HL-60 (cell line): Measurements from ENCODE around the gene ICA1.

Source experiments
- DNase-seq, 2 experiments: peaks; one replicate each; pipeline ENCODE4 v3.0.0-alpha.2; 2010 to 2020; ENCODE audit warnings: low read depth in 1 of 2, low spot score in 1 of 2
- H3K27ac ChIP-seq: fragments of 250-450 bp; sonication (Bioruptor Pico); replicated peaks from 2 replicates; pipeline ENCODE4 v1.5.1; 2020; ENCODE audit warnings: mild to moderate bottlenecking, moderate library complexity
- H3K27me3 ChIP-seq: fragments of 250-450 bp; sonication (Bioruptor Pico); 2 replicates; pipeline ENCODE4 v1.5.1; 2021; ENCODE audit warnings: mild to moderate bottlenecking, moderate library complexity; ENCODE audit not compliant: insufficient read depth, poor library complexity, severe bottlenecking
- H3K4me3 ChIP-seq: replicated peaks from 2 replicates; pipeline ENCODE4 v1.5.1; 2011; ENCODE audit warnings: mild to moderate bottlenecking, control low read depth, low read length; ENCODE audit not compliant: insufficient read depth
- CTCF ChIP-seq: IDR thresholded peaks from one replicate; pipeline ENCODE4 v1.5.1; 2011; ENCODE audit warnings: low read length, control low read depth, inconsistent platforms; ENCODE audit not compliant: insufficient read depth
- GABPA ChIP-seq: IDR thresholded peaks from 2 replicates; pipeline ENCODE4 v1.6.1; 2012; ENCODE audit warnings: low read depth
- POLR2AphosphoS5 ChIP-seq: IDR thresholded peaks from 2 replicates; pipeline ENCODE4 v1.6.1; 2012; ENCODE audit warnings: low read depth
- REST ChIP-seq: IDR thresholded peaks from 2 replicates; pipeline ENCODE4 v1.6.1; 2012; ENCODE audit warnings: low read depth; ENCODE audit not compliant: insufficient replicate concordance
- SPI1 ChIP-seq: IDR thresholded peaks from 2 replicates; pipeline ENCODE4 v1.6.1; 2012; ENCODE audit warnings: low read depth, mild to moderate bottlenecking, borderline replicate concordance

Gene ICA1

GRCh38 chr7:8190119-8190895 is 71.7 kb downstream of the ICA1 start:
- Histone ChIP-seq H3K27me3 (no peaks in the 10 kb centered on the region), H3K27ac (no peak overlapping the region), H3K4me3 (no peak overlapping the region)
- peak in 1 of 2 experiments; percentile 53 for DNase-seq
- TF ChIP-seq CTCF: peak; percentile 34
- TF ChIP-seq POLR2AphosphoS5: no peak

- no peaks in the 10 kb centered on the region for H3K27me3 ChIP-seq
- no peak overlapping the region for H3K4me3 ChIP-seq
- DNase-seq: no peak
- TF ChIP-seq REST (no peak), SPI1 (no peak), GABPA (no peak), POLR2AphosphoS5 (no peak), CTCF (no peak)
- H3K27ac ChIP-seq: no peak overlapping the region
Observed at GRCh38 chr7:8189625-8190024, 72.3 kb downstream of the ICA1 start.

- peak in 1 of 2 experiments; percentile 48 for DNase-seq
- H3K27ac ChIP-seq: peak overlapping the region; percentile 51
- no peaks in the 10 kb centered on the region for H3K27me3 ChIP-seq
- H3K4me3 ChIP-seq: no peak overlapping the region
- TF ChIP-seq SPI1 (peak; percentile 61; the same call in 1 of the 2 replicates), CTCF (no peak)
Observed at GRCh38 chr7:8185926-8186683, 75.9 kb downstream of the ICA1 start.

GRCh38 chr7:8184221-8184620 is 77.7 kb downstream of the ICA1 start:
- Histone ChIP-seq H3K27me3 (no peaks in the 10 kb centered on the region), H3K27ac (no peak overlapping the region), H3K4me3 (no peak overlapping the region)
- no peak for DNase-seq
- TF ChIP-seq CTCF: no peak
